DMS114 treated with DMSO at 0.1 percent for 48 hours (cell line): ENCODE measurements around the gene CFAP58.

Experiments used
- DNase-seq: peaks from one replicate; lab custom pipeline; 2025; ENCODE audit not compliant: unreplicated experiment; lab: John Stamatoyannopoulos, UW

Gene CFAP58

GRCh38 chr10:104359811-104360210, 6.2 kb downstream of the CFAP58 start:
- DNase-seq: no peak

- no peak for DNase-seq
These were observed 14.3 kb downstream of the CFAP58 start for GRCh38 chr10:104367904-104368303.

- no peak for DNase-seq
These were observed 14.7 kb downstream of the CFAP58 start for GRCh38 chr10:104368381-104368780.

- no peak for DNase-seq
These were observed 18.1 kb downstream of the CFAP58 start for GRCh38 chr10:104371753-104372152.

- no peak for DNase-seq
These were observed 21.0 kb downstream of the CFAP58 start for GRCh38 chr10:104374591-104374990.

GRCh38 chr10:104376784-104377300, 23.2 kb downstream of the CFAP58 start:
- DNase-seq: no peak

GRCh38 chr10:104380336-104380735, 26.7 kb downstream of the CFAP58 start:
- no peak for DNase-seq

GRCh38 chr10:104387130-104387888, 33.7 kb downstream of the CFAP58 start:
- no peak for DNase-seq

- no peak for DNase-seq
These were observed 35.2 kb downstream of the CFAP58 start for GRCh38 chr10:104388830-104389229.

- no peak for DNase-seq
These were observed 37.7 kb downstream of the CFAP58 start for GRCh38 chr10:104391150-104391968.

GRCh38 chr10:104391969-104392296, 38.3 kb downstream of the CFAP58 start:
- DNase-seq: no peak

GRCh38 chr10:104393387-104393786, 39.8 kb downstream of the CFAP58 start:
- DNase-seq: no peak

- no peak for DNase-seq
These were observed 42.9 kb downstream of the CFAP58 start for GRCh38 chr10:104396581-104396980.

GRCh38 chr10:104403636-104404035, 50.0 kb downstream of the CFAP58 start:
- DNase-seq: no peak

GRCh38 chr10:104406715-104407650, 53.4 kb downstream of the CFAP58 start:
- peak; percentile 70 for DNase-seq

- no peak for DNase-seq
These were observed 59.9 kb downstream of the CFAP58 start for GRCh38 chr10:104413528-104413927.

GRCh38 chr10:104415526-104416165, 62.0 kb downstream of the CFAP58 start:
- no peak for DNase-seq

GRCh38 chr10:104416851-104417250, 63.2 kb downstream of the CFAP58 start:
- DNase-seq: no peak

GRCh38 chr10:104417637-104418292, 64.1 kb downstream of the CFAP58 start:
- no peak for DNase-seq

GRCh38 chr10:104424719-104425118, 71.1 kb downstream of the CFAP58 start:
- no peak for DNase-seq
